Smooth muscle cell (in vitro differentiated cells): ENCODE data around the gene SLC35G2. TPM values are rescaled to one million over a fixed set of nuclear protein-coding genes. Genes with fewer than 3 reads are reported as not detected.

Source experiments
- DNase-seq: peaks from one replicate; lab custom pipeline; 2025; ENCODE audit not compliant: unreplicated experiment; lab: John Stamatoyannopoulos, UW
- H2AFZ ChIP-seq: fragments of 200-600 bp; sonication (generic); 2 replicates; pipeline ENCODE4 v1.6.0; 2016; ENCODE audit warnings: antibody characterized with exemption, low read depth, mild to moderate bottlenecking
- H3F3A ChIP-seq: fragments of 200-600 bp; sonication (generic); 2 replicates; pipeline ENCODE4 v1.6.0; 2017; ENCODE audit warnings: antibody characterized with exemption, low read depth
- H3K27ac ChIP-seq: fragments of 200-600 bp; sonication (generic); 2 replicates; pipeline ENCODE4 v1.5.1; 2016; ENCODE audit warnings: low read depth, mild to moderate bottlenecking
- H3K27me3 ChIP-seq: fragments of 200-600 bp; sonication (generic); 2 replicates; pipeline ENCODE4 v1.6.1; 2016; ENCODE audit warnings: low read depth, mild to moderate bottlenecking
- H3K36me3 ChIP-seq: fragments of 200-600 bp; sonication (generic); 2 replicates; pipeline ENCODE4 v1.5.1; 2016; ENCODE audit warnings: low read depth
- H3K4me1 ChIP-seq: fragments of 200-600 bp; sonication (generic); 2 replicates; pipeline ENCODE4 v1.5.1; 2016; ENCODE audit warnings: low read depth
- H3K4me2 ChIP-seq: fragments of 200-600 bp; sonication (generic); 2 replicates; pipeline ENCODE4 v1.6.0; 2016; ENCODE audit warnings: mild to moderate bottlenecking
- H3K4me3 ChIP-seq: fragments of 200-600 bp; sonication (generic); 2 replicates; pipeline ENCODE4 v1.5.1; 2016; ENCODE audit warnings: mild to moderate bottlenecking
- H3K79me2 ChIP-seq: fragments of 200-600 bp; sonication (generic); 2 replicates; pipeline ENCODE4 v1.6.0; 2016; ENCODE audit warnings: low read depth, mild to moderate bottlenecking
- H3K9ac ChIP-seq: fragments of 200-600 bp; sonication (generic); 2 replicates; pipeline ENCODE4 v1.6.0; 2016; ENCODE audit warnings: low read depth
- H3K9me3 ChIP-seq: fragments of 200-600 bp; sonication (generic); replicated peaks from 2 replicates; pipeline ENCODE4 v1.5.1; 2016; ENCODE audit warnings: low read depth
- H4K20me1 ChIP-seq: fragments of 200-600 bp; sonication (generic); 2 replicates; pipeline ENCODE4 v1.6.0; 2016; ENCODE audit warnings: low read depth
- CTCF ChIP-seq: fragments of 200-600 bp; sonication (generic); IDR thresholded peaks from 2 replicates; pipeline ENCODE4 v1.5.1; 2017; ENCODE audit warnings: borderline replicate concordance, mild to moderate bottlenecking, antibody characterized with exemption; ENCODE audit not compliant: insufficient read depth, poor library complexity, severe bottlenecking
- WGBS: methylation state at CpG from one replicate; pipeline ENCODE4 v1.1.7; 2016; ENCODE audit warnings: low lambda C conversion rate; 5-methylcytosine and 5-hydroxymethylcytosine counted together
- polyA plus RNA-seq: library from polyadenylated mRNA; unstranded; fragments of >200 nt; fragmentation: Nextera tagmentation; extraction: Ambion mirVana; gene quantifications from 2 replicates; pipeline ENCODE4 v1.2.1, GENCODE V29; 2016
- total RNA-seq: library from RNA; depleted of rRNA; stranded (reverse); fragments of >200 nt; gene quantifications from 2 replicates; pipeline ENCODE4 v1.2.3, GENCODE V29; 2014

SLC35G2 gene
- total and polyA plus RNA-seq, 2 experiments from 2014 or later, result 5.1 to 5.5 TPM

GRCh38 chr3:136882571-136882970 is 63.6 kb downstream of the SLC35G2 start:
- H3K27me3 ChIP-seq, result no peaks in the 10 kb centered on the region
- H2AFZ ChIP-seq, result no peak overlapping the region
- H3K9ac ChIP-seq, result no peak overlapping the region
- H3F3A ChIP-seq, result no peaks in the 10 kb centered on the region
- TF ChIP-seq CTCF, result no peak
- no peaks in the 10 kb centered on the region for H3K36me3 ChIP-seq
- no peak overlapping the region for H3K4me2 ChIP-seq
- no peak for DNase-seq
- peaks cover 74% of the 10 kb centered on the region for H4K20me1 ChIP-seq
- H3K4me1 ChIP-seq, result no peaks in the 10 kb centered on the region
- 89% methylated on average over 1 of the region's 1 CpG for WGBS
- no peaks in the 10 kb centered on the region for H3K9me3 ChIP-seq
- no peak overlapping the region for H3K4me3 ChIP-seq
- no peak overlapping the region for H3K27ac ChIP-seq
- peaks cover 99% of the 10 kb centered on the region for H3K79me2 ChIP-seq

GRCh38 chr3:136883967-136884720 is 65.2 kb downstream of the SLC35G2 start:
- H3K27ac ChIP-seq, result no peak overlapping the region
- no peaks in the 10 kb centered on the region for H3F3A ChIP-seq
- H3K36me3 ChIP-seq, result no peaks in the 10 kb centered on the region
- H3K79me2 ChIP-seq, result peaks cover 99% of the 10 kb centered on the region
- no peaks in the 10 kb centered on the region for H3K27me3 ChIP-seq
- H3K9ac ChIP-seq, result no peak overlapping the region
- H3K4me3 ChIP-seq, result no peak overlapping the region
- H4K20me1 ChIP-seq, result peaks cover 77% of the 10 kb centered on the region
- no peak for TF ChIP-seq CTCF
- DNase-seq, result no peak
- H2AFZ ChIP-seq, result no peak overlapping the region
- WGBS, result 98% methylated on average over 9 of the region's 9 CpGs
- H3K4me1 ChIP-seq, result no peaks in the 10 kb centered on the region
- H3K9me3 ChIP-seq, result no peaks in the 10 kb centered on the region
- no peak overlapping the region for H3K4me2 ChIP-seq

DNA sequence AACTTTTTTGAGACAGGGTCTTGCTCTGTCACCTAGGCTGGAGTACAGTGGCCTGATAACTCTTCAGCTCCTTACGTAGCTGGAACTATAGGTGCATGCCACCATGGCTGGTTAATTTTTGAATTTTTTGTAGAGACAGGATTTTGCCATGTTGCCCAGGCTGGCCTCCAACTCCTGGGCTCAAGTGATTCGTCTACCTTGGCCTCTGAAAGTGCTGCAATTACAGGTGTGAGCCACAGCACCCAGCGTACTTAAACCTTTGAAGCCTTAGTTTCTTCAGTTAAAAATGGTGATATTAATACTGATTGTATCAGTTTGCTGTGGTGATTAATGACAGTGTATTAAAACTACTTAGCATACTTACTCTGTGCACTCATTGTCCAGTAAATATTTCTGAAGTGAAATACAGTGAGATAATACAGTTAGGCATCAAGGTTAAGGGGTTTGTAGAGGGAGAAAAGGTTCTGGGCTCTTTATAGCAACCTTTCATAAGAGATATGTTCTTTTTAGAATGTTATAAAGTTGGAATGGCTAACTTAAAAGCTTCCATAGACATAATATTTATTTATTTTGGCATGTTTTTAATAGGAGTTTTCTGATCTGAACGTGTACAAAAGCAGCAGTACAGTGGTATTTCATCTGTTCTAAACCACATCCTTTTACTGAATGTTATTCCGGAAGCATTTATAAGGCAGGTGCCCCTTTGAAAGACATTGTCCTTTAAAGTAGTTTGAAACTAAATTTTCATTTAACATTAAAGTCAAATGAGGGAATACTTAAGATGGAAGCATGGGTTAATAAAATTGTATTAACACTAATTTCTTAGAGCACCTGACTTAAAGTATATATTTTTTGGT is 66.7 kb downstream of the SLC35G2 start:
- 94% methylated on average over 5 of the region's 5 CpGs for WGBS

More for the DNA sequence above, 66.7 kb downstream of the SLC35G2 start:
- Histone ChIP-seq H3K27ac (no peak overlapping the region), H3K79me2 (peaks cover 99% of the 10 kb centered on the region), H3K4me2 (no peak overlapping the region), H3K27me3 (no peaks in the 10 kb centered on the region), H3K4me3 (no peak overlapping the region), H3K4me1 (no peaks in the 10 kb centered on the region), H4K20me1 (peaks cover 72% of the 10 kb centered on the region), H3K9ac (no peak overlapping the region), H3K36me3 (no peaks in the 10 kb centered on the region), H3F3A (no peaks in the 10 kb centered on the region), H2AFZ (no peak overlapping the region), H3K9me3 (no peaks in the 10 kb centered on the region)
- DNase-seq, result no peak
- no peak for TF ChIP-seq CTCF
